ENCODE results near the gene LAMB2. TPM values are rescaled to one million over a fixed set of nuclear protein-coding genes. Genes with fewer than 3 reads are reported as not detected.
A peak's percentile ranks its signal among the peaks of the same experiment; 100 is the strongest.

Gene LAMB2
- total RNA-seq, 1 experiment from 2014 or later, result 121 TPM

- Histone ChIP-seq H2AFZ (ENCODE audit: low read length) (no peak overlapping the region), H3K23ac (ENCODE audit: insufficient read length, low read depth, low read length) (no peak overlapping the region), H3K79me2 (ENCODE audit: insufficient read depth, low read length) (no peaks in the 10 kb centered on the region), H4K91ac (ENCODE audit: insufficient read length, low read depth, low read length) (no peak overlapping the region), H4K5ac (ENCODE audit: insufficient read length, low read depth, low read length) (no peak overlapping the region), H3T11ph (ENCODE audit: low read length) (no peak overlapping the region), H3K4ac (ENCODE audit: low read depth, low read length) (no peak overlapping the region), H2BK15ac (ENCODE audit: low read depth, low read length) (no peak overlapping the region), H3K9ac (ENCODE audit: extremely low read depth, insufficient read length, low read length) (no peak overlapping the region), H3K79me1 (ENCODE audit: insufficient read depth, low read depth, low read length, poor library complexity, severe bottlenecking) (no peaks in the 10 kb centered on the region), H3K14ac (ENCODE audit: insufficient read depth, low read length) (no peak overlapping the region), H2BK5ac (ENCODE audit: insufficient read length, low read length) (no peak overlapping the region), H3K18ac (ENCODE audit: insufficient read length, low read depth, low read length) (no peak overlapping the region), H3K27ac (ENCODE audit: insufficient read length, low read depth, low read length) (no peak overlapping the region), H3K27me3 (ENCODE audit: insufficient read depth, low read length) (no peaks in the 10 kb centered on the region), H2BK120ac (ENCODE audit: low read depth, low read length, poor library complexity, severe bottlenecking) (no peak overlapping the region), H3K9me3 (ENCODE audit: control insufficient read depth, low read depth, low read length) (no peaks in the 10 kb centered on the region), H2BK12ac (ENCODE audit: insufficient read length, low read depth, low read length) (no peak overlapping the region), H2BK20ac (ENCODE audit: low read depth, low read length, poor library complexity, severe bottlenecking) (no peak overlapping the region), H4K20me1 (ENCODE audit: control insufficient read depth, insufficient read depth, insufficient read length) (peaks cover 2% of the 10 kb centered on the region), H2AK5ac (ENCODE audit: insufficient read length, low read length) (no peak overlapping the region), H3K4me1 (ENCODE audit: insufficient read depth, low read length) (no peaks in the 10 kb centered on the region), H3K56ac (ENCODE audit: insufficient read length, low read depth, low read length) (no peak overlapping the region), H3K23me2 (ENCODE audit: insufficient read length, low read depth, low read length, poor library complexity, severe bottlenecking) (peaks cover under 1% of the 10 kb centered on the region), H4K8ac (replicated peaks; ENCODE audit: insufficient read length, low read depth, low read length) (no peak overlapping the region), H3K4me2 (ENCODE audit: insufficient read depth, insufficient read length, low read length) (no peak overlapping the region)
- Mint-ChIP-seq H3K27me3 (ENCODE audit: low read depth) (no peaks in the 10 kb centered on the region; the same call in 1 of the 2 replicates), H3K36me3 (ENCODE audit: insufficient read depth in 1 of 3, low read depth in 3 of 3) (peaks cover 0 to 32% (median 25%) of the 10 kb centered on the region in 3 experiments; a peak in 6 of 7 replicates), H3K9me3 (no peaks in the 10 kb centered on the region), H3K27ac (peak overlapping the region in 1 of 3 experiments; percentile 29; a peak in 3 of 7 replicates), H3K4me3 (no peak overlapping the region; a peak in 1 of 5 replicates), H3K4me1 (no peaks in the 10 kb centered on the region; a peak in 1 of 4 replicates)
- WGBS (ENCODE audit: extremely low coverage, insufficient read length, low lambda C conversion rate), result no CpG with 5 or more reads among the region's 14 CpGs
- no peak for DNase-seq
- TF ChIP-seq, protein P1, sequence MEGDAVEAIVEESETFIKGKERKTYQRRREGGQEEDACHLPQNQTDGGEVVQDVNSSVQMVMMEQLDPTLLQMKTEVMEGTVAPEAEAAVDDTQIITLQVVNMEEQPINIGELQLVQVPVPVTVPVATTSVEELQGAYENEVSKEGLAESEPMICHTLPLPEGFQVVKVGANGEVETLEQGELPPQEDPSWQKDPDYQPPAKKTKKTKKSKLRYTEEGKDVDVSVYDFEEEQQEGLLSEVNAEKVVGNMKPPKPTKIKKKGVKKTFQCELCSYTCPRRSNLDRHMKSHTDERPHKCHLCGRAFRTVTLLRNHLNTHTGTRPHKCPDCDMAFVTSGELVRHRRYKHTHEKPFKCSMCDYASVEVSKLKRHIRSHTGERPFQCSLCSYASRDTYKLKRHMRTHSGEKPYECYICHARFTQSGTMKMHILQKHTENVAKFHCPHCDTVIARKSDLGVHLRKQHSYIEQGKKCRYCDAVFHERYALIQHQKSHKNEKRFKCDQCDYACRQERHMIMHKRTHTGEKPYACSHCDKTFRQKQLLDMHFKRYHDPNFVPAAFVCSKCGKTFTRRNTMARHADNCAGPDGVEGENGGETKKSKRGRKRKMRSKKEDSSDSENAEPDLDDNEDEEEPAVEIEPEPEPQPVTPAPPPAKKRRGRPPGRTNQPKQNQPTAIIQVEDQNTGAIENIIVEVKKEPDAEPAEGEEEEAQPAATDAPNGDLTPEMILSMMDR (conservative IDR thresholded peaks at IDR 0.05), result peak; percentile 30; the same call in 2 of the 3 replicates
Observed at GRCh38 chr3:49124991-49125670, 7.7 kb downstream of the LAMB2 start.
